Measurements from ENCODE around the gene AURKB. TPM values are rescaled to one million over a fixed set of nuclear protein-coding genes. Genes with fewer than 3 reads are reported as not detected.

AURKB gene
- total and polyA plus RNA-seq, 2 donors (not counting 1 experiment from before 2014, with no cell fraction given), result 1.1 to 5.3 TPM

- H3K4me2 ChIP-seq (replicated peaks; ENCODE audit: low read depth, low read length, poor library complexity, severe bottlenecking), result no peak overlapping the region
- ATAC-seq (ENCODE audit: low read depth) (no peak), DNase-seq (no peak)
- ChIA-PET CTCF (interaction anchor here (0.9 to 6.0 kb wide), 6 partner anchors 10 to 105 kb away, joined by 3 to 72 read pairs (median 9); partner anchors contain the start of genes AURKB, CTC1 and PFAS), POLR2A (interaction anchor here (0.6 to 7.5 kb wide), 12 partner anchors 11 to 515 kb away, joined by 3 to 158 read pairs (median 7); partner anchors contain the start of genes BORCS6, CTC1, PFAS and SLC25A35)
- H3K9ac ChIP-seq (ENCODE audit: low read length), result no peak overlapping the region
- peaks cover 0 to 32% of the 10 kb centered on the region in 2 experiments for H3K36me3 ChIP-seq (replicated peaks in 1 of 2; ENCODE audit: control extremely low read depth in 1 of 2, control insufficient read depth in 1 of 2, extremely low read depth in 1 of 2, insufficient read depth in 2 of 2, low read length in 1 of 2)
- Mint-ChIP-seq H3K9me3 (ENCODE audit: insufficient read depth) (no peaks in the 10 kb centered on the region), H3K4me1 (peaks cover 59% of the 10 kb centered on the region), H3K27me3 (no peaks in the 10 kb centered on the region), H3K27ac (peak overlapping the region; percentile 33), H3K4me3 (peak overlapping the region; percentile 55)
- peaks cover 32 to 45% of the 10 kb centered on the region in 2 donors for H3K4me1 ChIP-seq (ENCODE audit: control insufficient read depth in 2 of 2, insufficient read depth in 2 of 2, low read length in 2 of 2)
- no peak overlapping the region for H3K4me3 ChIP-seq (ENCODE audit: control extremely low read depth in 1 of 5, extremely low read depth in 1 of 5, insufficient read depth in 1 of 5, low read depth in 2 of 5, low read length in 4 of 5)
- no peak overlapping the region for H2AFZ ChIP-seq (ENCODE audit: insufficient read depth, low read depth, low read length, poor library complexity, severe bottlenecking)
- no peaks in the 10 kb centered on the region for H3K27me3 ChIP-seq (replicated peaks in 1 of 4; ENCODE audit: control extremely low read depth in 1 of 4, control insufficient read depth in 3 of 4, insufficient read depth in 4 of 4, low read length in 3 of 4)
- intact Hi-C loops (cut with micrococcal nuclease), result loop anchor here (10.0 kb wide), 1 partner anchor 210 kb away; the partner anchor contains the start of gene NDEL1
- no peak for TF ChIP-seq EZH2 (IDR thresholded peaks at IDR 0.05; ENCODE audit: borderline replicate concordance, insufficient read depth, low read depth, low read length, poor library complexity, severe bottlenecking)
- TF ChIP-seq, protein P1, sequence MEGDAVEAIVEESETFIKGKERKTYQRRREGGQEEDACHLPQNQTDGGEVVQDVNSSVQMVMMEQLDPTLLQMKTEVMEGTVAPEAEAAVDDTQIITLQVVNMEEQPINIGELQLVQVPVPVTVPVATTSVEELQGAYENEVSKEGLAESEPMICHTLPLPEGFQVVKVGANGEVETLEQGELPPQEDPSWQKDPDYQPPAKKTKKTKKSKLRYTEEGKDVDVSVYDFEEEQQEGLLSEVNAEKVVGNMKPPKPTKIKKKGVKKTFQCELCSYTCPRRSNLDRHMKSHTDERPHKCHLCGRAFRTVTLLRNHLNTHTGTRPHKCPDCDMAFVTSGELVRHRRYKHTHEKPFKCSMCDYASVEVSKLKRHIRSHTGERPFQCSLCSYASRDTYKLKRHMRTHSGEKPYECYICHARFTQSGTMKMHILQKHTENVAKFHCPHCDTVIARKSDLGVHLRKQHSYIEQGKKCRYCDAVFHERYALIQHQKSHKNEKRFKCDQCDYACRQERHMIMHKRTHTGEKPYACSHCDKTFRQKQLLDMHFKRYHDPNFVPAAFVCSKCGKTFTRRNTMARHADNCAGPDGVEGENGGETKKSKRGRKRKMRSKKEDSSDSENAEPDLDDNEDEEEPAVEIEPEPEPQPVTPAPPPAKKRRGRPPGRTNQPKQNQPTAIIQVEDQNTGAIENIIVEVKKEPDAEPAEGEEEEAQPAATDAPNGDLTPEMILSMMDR (IDR thresholded peaks at IDR 0.05), result no peak
- peaks cover 31% of the 10 kb centered on the region for H4K20me1 ChIP-seq (ENCODE audit: control insufficient read depth, insufficient read depth, low read length, poor library complexity, severe bottlenecking)
- H3K79me2 ChIP-seq (ENCODE audit: control insufficient read depth, insufficient read depth, low read length), result peaks cover 15% of the 10 kb centered on the region
- H3K9me3 ChIP-seq (ENCODE audit: control extremely low read depth in 1 of 3, control insufficient read depth in 2 of 3, insufficient read depth in 1 of 3, low read length in 2 of 3), result no peaks in the 10 kb centered on the region
- H3K27ac ChIP-seq (ENCODE audit: low read length in 2 of 2), result no peak overlapping the region
- WGBS (ENCODE audit: insufficient coverage), result 96% methylated on average over 16 of the region's 26 CpGs
Measured at GRCh38 chr17:8224891-8225812, 14.8 kb upstream of the AURKB start.

Data from B cell (primary cell).